GM19455 (cell line): ENCODE results near the gene CYSRT1.
A peak's percentile ranks its signal among the peaks of the same experiment; 100 is the strongest.

Source experiments
- ATAC-seq: cut with Tn5 transposase; IDR thresholded peaks from one replicate; pipeline ENCODE4 v1.9.1; 2021; ENCODE audit not compliant: unreplicated experiment

The CYSRT1 gene

GRCh38 chr9:137211532-137211931 lies 13.4 kb upstream of the CYSRT1 start:
- no peak for ATAC-seq

DNA sequence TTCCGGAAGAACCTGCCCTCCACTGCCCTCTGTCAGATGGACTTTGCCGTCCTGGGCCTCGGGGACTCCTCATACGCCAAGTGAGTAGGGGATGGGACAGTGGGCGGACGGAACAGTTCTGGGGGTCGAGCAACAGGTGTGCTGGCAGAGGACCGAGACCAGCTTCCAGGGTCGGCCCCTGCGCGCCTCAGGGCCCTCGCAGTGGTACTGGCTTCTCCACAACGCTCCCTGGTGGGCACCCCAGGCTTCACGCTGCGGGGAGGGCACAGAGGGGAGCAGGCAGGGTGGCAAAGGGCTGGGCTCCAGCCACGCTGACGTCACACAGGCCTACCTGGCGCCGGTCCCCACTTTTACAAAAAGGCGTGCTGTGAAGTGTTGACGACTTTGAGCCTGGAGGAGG lies 12.5 kb upstream of the CYSRT1 start:
- no peak for ATAC-seq

GRCh38 chr9:137213160-137214060 lies 11.6 kb upstream of the CYSRT1 start:
- no peak for ATAC-seq

- no peak for ATAC-seq
These were observed 10.4 kb upstream of the CYSRT1 start for GRCh38 chr9:137214620-137215019.

- no peak for ATAC-seq
These were observed 9.6 kb upstream of the CYSRT1 start for GRCh38 chr9:137215196-137215986.

DNA sequence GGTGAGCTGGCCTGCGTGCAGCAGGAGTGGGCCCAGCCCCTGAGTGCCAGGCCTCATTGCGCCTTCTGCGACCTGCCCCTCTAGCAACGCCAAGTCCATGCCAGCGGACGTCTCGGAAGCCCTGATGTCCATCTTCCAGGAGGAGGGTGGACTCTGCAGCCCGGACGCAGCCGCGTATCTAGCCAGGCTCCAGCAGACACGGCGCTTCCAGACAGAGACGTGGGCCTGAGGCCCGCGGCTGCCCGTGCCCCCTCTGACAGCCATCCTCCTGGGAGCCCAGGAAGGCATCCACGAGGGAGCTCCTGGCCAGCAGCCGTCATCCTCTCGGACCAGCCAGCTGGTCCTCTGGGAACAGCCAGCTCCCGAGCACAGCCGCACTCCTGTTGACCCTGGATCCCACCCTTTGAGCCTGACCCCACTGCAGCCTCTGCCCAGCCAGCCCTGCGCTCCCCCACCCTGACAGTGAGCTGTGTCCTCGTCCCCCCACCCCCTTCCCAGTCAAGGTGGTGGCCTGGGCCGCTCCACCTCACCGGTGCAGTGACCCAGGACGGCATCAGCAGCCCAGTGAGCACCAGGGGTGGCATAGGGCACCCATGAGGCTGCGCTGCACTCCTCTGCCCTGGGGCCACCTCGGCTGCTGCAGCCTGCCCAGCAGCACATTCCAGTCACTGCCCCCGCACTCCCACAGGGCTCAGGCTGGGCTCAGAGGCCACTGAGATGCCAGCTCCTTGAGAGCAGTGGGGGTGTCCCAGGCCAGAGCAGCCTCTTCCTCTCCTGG lies 8.6 kb upstream of the CYSRT1 start:
- no peak for ATAC-seq

GRCh38 chr9:137217276-137218211 lies 7.4 kb upstream of the CYSRT1 start:
- no peak for ATAC-seq

DNA sequence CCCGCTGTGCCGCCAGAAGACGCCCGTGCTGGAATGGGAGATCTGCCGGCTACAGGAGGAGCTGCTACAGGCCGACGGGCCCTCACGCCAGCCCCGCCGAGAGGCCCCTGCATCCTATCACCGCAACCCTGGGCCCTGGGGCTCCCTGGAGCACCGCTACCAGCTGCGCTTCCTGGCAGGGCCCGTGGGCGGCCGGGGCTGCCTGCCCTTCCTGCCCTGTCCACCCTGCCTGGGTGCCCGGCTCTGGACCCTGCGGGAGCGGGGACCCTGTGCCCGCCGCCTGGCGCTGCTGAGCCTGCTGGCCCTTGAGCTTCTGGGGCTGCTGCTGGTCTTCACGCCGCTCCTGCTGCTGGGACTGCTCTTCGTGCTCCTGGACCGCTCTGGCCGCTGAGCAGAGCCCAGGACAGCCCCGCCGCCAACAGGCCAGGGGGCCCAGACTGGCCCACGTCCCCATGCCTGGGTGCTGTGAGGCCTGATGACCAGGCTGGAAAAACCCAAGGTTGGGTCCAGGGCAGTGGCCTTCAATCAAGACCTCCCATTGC lies 6.7 kb upstream of the CYSRT1 start:
- no peak for ATAC-seq

DNA sequence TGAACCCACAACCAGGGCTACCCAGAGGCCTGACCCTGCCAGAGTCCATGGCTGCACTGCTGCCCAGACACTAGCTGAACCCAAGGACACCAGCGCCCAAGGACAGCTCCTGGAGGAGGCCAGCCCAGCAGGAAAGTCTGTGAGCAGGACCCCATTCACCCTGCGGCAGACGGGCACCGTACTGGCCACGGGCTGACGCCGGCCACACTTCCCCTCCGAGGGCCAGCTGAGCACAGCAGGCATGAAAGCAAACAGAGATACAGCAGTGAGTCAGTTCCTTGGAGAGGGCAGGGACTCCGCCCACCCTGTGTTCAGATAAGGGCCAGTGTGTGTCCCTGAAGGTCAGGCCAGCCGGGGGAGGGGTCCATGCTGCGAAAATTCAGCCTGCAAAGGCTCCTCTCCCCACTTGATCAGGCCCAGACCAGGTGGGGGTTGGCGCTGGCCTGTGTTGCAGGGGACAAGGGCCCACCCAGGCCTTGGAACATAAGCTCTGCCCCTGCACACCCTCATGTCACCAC lies 6.2 kb upstream of the CYSRT1 start:
- no peak for ATAC-seq

- no peak for ATAC-seq
These were observed 5.1 kb upstream of the CYSRT1 start for GRCh38 chr9:137219757-137220316.

- no peak for ATAC-seq
These were observed 4.5 kb upstream of the CYSRT1 start for GRCh38 chr9:137220317-137221094.

DNA sequence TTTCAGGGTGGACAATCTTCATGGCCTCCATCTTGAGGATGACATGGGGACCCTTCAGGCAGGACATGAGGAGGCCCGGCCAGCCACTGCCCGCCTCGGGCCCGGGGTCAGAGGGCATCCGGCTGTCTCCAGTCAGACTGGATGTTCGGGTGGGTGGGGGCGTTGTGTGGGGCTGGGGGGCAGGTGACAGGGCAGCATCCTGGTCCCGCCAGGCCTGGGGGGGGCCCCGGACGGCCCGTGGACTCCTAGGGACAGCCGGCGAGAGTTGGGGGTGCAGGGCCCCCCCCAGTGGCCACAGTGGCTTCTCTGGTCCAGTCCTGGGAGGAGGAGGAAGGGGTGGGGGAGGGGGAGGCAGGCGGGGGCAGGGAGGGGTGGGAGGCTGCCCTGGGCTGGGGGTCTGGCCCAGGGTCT lies 3.9 kb upstream of the CYSRT1 start:
- ATAC-seq = no peak

DNA sequence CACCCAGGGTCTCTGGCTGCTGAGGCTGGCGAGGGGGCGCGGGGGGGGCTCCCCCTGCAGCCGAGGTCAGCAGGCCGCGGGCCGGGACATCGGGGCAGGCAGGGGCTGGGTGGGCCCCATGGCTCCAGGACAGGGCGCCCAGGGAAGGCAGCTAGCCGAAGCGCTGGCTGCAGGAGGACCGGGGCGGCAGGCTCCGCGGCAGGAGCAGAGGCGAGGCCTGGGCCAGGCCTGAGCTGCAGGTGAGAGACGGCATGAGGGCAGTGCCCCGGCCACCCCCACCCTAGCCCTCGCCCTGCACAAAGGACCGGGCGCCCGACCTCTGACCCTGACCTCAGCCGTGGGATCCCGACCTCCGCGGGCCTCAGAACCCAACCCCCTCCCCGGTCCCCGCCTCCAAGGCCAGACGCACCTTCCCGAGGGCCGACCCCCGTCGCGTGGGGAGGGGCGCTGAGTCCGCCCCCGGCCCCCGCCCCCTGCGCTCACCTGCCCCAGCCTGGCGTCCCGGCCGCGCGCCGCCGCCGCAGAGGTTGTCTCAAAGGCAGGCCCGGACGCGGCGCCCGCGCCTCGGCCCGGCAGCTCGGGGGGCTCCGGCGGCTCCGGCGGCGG lies 3.4 kb upstream of the CYSRT1 start:
- no peak for ATAC-seq

DNA sequence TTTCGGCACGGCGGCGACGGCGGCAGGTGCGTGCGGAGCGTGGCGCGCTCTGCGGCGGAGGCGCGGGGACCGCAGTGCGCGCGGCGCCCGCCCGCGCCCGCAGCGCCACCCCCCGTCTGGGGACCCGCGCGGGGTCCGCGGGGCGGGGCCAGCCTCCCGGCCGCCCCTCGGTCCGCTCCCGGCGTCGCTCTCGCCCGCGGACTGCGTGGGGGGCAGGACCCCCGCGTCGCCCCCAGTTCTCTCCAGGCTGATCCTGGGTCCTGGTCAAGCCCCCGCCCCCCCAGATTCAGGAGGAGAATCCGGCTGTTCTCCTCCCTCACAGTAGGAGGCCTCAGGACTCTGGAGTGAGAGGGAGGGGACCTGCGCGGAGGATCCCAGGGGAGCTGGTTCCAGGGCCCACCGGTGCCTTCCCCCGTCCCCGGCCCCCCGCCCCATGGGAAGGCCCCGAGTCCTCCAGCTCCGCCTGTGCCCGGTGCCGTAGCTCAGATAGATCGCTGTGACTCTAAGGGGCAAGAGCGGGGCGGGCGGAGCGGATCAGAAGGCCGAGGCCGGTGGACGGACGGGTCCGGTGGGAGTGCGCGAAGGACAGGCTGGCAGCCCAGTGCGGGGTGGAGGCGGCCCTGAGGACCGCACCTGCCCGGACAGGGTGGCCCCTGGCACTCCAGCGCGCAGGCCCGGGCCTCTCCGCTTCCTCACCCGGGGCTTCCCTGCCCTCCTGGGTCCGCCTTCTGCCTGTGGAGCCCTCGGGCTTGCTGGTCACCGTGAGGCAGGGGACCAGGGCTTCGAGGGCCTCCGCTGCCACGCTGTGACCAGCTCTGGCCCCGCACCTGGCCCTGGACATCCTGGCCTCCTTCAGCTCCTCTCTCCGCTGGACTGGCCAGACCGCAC lies 2.5 kb upstream of the CYSRT1 start, which contains the start of gene RNF208:
Gene RNF208 (minus strand): TSS at position 51 of the 888 bp plus-strand sequence. CDS start 1,028 bp downstream, outside the sequence.
- peak; percentile 3 for ATAC-seq

- ATAC-seq = peak; percentile 74
These were observed 1.6 kb upstream of the CYSRT1 start for GRCh38 chr9:137223078-137223970.

DNA sequence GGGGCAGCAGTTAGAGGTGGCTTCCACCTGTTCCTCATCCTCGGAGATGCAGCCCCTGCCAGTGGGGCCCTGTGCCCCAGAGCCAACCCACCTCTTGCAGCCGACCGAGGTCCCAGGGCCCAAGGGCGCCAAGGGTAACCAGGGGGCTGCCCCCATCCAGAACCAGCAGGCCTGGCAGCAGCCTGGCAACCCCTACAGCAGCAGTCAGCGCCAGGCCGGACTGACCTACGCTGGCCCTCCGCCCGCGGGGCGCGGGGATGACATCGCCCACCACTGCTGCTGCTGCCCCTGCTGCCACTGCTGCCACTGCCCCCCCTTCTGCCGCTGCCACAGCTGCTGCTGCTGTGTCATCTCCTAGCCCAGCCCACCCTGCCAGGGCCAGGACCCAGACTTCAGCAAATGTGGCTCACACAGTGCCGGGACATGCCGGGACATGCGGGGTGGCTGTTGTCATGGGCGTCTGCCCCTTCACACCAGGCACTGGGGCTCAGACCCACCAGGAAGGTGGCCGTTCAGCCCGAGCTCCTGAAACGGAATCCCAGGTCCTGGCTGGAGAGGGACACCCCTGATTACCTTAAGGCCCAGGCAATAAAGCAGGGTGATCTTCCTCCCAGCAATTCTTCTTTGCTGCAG lies 841 bp downstream of the CYSRT1 start:
- ATAC-seq = no peak
